RKO (cell line): ENCODE data around the gene EIPR1.
"Not testable (repeated sequence)": the region's sequence is repeated elsewhere in the genome, so short reads cannot be mapped to it uniquely, and the experiment has no call there.

Experiments
- DNase-seq: peaks from one replicate; pipeline ENCODE4 v3.0.0-alpha.2; 2016; ENCODE audit warnings: low spot score

Gene EIPR1

DNA sequence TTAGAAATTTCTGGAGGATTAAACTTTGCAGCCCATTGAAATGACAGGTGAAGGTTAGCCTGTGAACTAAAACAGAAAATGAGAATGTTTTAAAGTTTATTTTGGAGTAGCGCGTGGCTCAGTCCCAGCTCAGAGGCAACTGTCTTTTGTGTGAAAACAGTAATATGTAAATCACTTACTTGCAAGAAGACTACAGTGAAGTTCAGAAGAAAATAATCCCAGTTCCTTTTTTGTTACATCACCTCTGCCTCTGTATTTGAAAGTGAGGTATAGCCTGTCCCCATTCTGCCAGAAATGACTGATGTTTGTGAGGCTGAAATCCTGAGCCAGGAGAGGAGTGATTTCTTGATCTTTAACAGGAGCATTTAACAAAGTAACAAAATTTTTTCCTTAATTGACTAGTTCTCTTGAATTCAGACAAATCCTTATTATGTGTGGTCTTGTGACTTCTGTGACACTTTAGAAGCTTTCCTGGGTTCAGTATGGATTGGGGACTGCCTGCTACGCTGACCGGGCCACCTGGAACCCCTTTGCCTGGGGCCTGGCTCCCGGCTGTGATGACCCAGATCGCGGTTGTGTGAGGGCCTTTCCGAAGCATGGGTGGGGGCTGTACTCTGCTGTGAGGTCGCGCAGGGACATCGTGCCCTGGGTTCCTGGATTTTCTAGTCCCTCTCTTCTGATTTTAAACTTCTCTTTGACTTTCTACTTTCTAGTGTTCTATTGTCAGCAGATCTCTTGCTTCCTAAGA lies 26.1 kb upstream of the EIPR1 start:
- no peak for DNase-seq

DNA sequence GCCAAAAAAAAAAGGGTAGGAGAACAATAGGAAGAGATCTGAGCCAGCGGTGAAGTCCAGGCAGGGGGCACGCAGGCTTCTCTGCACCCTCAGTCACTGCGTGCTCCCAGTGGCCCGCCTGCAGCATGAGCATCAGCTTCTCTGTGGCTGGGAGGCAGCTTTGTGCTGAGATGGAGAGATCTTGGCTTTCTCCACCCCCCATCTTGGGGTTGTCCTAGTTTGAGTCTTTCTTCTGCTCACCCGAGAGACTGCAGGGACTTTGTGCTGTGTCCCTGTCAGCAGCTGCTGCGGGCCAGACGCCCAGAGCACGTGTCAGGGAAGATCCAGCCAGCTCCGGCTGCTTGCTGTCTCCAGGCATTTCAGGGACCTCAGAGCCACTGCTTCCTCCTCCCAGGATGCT lies 22.2 kb upstream of the EIPR1 start:
- no peak for DNase-seq

DNA sequence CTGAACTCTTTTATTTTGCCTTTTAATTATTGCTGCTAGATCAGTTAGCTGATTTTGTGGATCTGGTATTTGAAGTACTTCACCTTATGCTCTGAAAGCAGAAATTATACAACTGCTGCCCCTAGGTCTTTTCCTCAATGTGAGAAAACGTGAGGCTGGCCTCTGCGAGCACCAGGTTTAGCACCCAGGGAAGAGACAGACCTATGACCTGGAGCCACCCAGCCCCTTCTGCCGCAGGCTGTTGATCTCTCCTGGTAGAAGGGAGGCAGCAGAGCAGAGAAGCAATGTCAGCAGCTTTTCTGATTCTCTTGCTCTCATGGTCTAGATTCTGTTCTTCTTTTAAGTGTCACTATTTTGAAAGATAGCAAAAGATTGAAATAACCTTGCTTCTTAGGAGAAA lies 21.8 kb upstream of the EIPR1 start:
- DNase-seq: no peak

DNA sequence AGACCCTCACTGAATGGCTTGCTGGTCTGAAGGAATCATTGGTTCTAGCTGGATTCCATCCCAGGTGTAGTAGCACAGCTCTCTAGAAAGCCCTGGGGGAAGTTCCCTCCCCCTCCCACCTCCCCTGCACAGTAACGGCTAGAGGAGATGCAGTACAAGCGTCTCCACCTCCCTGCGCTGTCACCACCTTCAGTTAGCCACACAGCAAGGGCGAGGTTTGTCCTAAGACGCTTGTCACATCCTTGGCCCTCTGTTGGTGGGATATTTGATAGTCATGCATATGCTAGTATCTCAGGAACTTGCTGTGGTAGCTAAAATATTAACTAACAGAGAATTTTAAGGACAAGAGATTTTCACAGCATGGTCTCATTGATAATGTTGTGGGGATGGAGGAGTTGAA lies 21.2 kb upstream of the EIPR1 start:
- no peak for DNase-seq

DNA sequence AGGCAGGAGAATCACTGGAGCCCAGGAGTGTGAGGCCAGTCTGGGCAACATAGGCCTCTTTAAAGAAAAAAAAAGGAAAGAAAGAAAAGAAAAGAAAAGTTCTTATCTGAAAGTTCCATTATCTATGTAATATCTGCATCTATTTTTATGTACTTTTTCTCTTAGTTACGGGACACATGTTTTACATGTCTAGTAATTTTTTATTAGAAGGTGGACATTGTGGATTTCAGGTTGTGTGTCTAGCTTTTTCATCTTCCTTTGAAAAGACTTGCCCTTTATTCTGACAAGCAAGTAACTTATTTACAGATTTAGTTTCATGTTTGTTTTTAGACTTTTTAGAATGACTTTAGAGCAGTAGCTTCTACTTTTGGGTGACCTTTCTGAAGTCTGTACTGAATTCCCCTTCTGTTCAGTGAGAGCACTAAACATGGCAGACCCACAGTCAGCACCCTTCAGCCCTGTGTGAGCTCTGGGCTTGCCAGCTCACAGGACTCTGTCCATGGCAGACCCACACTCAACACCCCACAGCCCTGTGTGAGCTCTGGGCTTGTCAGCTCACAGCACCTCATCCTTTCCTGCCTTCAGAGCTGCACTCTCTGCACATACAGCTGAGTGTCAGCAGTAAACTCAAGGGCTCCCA lies 19.4 kb upstream of the EIPR1 start:
- no peak for DNase-seq

DNA sequence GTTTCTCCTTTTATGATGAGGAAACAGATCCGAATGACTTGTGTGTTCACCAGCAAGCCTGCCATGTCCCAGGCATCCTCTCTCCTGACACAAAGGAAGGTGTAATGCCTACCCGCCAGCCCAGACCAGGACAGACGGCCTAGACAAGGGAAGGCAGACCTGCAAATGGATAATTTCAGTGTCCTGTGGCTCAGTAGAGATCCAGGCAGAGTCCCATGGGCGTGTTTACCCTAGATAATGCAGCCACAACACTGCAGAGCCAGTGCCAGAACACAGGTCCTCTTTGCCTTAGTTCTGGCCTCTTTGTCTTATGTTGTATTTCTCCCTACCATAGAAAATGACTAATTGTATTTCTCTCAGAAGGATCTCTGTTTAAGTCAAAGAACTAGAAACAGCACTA lies 14.6 kb upstream of the EIPR1 start:
- DNase-seq: no peak

DNA sequence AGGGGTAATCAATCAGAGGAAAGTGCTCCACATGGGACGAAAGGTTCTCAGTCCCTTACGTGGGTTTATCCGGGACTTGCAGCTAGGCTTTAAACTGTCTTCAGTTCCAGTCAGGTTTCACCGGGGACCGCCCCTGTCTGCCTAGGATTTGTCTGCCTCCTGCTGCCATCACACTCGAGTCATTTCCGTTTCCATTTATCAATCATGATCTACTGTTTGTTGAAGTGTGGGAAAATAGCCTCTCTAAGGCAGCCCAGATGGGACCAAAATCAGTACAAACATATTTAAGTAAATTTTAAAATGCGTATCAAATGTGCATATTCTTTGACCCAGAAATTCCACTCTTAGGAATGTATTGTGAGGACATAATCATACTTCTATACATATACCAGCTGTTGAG lies 12.4 kb upstream of the EIPR1 start:
- DNase-seq: no peak

DNA sequence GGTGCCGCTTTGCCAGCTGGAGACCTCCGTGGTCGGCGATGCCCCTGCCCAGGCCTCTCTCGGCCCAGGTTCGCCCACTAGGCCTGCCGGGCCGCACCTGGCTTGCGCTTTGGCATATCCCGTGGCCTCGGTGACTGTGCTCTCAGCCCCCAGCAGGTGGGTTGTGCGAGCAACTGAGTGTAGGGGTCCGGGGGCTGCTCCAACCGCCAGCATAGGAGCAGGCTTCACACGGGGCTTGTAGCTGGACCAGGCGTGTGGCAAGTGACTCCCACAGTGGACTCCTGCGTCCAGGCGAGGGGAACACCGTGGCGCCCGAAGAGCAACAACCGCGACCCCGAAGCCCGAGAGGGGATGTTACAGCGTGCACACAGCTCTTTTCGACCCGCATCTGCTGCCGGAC lies 11.6 kb upstream of the EIPR1 start:
- no peak for DNase-seq

DNA sequence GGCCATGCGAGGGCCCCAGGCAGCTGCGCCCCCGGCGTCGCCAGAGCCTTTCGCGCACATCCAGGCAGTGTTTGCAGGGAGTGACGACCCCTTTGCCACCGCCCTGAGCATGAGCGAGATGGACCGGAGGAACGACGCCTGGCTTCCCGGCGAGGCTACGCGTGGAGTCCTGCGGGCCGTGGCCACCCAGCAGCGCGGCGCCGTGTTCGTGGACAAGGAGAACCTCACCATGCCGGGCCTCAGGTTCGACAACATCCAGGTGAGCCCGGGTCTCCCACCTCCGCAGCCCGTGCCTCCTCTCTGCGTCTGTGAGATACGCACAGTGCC lies 10.8 kb upstream of the EIPR1 start:
- no peak for DNase-seq

DNA sequence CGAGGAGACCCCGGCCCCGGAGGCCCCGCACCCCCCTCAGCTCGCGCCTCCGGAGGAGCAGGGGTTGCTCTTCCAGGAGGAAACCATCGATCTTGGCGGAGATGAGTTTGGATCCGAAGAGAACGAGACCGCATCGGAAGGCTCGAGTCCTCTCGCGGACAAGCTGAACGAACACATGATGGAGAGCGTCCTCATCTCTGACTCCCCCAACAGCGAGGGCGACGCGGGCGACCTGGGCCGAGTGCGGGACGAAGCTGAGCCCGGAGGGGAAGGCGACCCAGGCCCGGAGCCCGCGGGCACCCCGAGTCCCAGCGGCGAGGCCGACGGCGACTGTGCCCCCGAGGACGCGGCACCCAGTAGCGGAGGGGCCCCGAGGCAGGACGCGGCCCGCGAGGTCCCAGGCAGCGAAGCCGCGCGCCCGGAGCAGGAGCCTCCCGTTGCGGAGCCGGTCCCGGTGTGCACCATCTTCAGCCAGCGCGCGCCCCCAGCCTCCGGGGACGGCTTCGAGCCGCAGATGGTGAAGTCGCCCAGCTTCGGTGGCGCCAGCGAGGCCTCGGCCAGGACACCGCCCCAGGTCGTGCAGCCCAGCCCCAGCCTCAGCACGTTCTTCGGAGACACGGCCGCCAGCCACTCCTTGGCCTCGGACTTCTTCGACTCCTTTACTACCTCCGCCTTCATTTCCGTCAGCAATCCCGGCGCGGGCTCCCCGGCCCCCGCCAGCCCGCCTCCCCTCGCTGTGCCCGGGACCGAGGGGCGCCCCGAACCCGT lies 10.2 kb upstream of the EIPR1 start:
- DNase-seq: no peak

DNA sequence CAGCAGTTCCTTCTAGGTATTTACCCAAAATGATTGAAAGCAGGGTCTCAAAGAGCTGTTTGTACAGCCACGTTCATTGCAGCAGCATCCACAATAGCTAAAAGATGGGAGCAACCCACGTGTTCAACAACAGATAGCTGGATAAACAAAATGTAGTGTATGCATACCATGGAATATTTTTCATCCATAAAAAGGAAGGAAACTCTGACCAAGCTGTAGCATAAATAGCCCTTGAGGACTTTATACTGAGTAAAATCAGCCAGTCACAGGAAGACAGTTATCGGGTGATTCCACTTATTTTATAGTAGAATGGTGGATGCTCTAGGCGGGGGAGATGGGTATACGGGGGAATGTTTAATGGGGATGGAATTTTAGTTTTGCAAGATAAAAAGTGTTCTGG lies 9.4 kb upstream of the EIPR1 start:
- DNase-seq: no peak

DNA sequence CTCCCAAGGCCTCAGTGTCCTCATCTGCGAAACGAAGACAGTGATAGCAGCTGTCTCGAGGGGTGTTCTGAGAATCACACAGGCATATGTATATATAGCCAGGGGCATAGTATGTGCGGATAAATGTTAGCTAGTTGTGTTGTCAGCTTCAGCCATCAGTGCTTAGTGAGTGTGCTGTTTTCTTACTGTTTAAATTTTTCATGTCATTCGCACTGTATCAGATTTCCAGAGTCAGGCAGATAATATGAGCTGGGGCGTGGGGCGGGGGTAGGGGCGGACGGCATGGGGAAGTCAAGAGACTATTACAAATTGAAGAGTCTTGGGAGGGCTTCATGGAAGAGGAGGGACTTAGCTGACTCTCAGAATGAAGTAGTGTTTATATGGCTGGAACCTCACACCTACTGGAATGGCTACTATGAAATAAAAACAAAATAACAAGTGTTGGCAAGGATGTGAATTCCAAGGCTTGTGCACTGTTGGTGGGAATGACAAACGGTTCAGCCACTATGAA lies 8.9 kb upstream of the EIPR1 start:
- DNase-seq: no peak

DNA sequence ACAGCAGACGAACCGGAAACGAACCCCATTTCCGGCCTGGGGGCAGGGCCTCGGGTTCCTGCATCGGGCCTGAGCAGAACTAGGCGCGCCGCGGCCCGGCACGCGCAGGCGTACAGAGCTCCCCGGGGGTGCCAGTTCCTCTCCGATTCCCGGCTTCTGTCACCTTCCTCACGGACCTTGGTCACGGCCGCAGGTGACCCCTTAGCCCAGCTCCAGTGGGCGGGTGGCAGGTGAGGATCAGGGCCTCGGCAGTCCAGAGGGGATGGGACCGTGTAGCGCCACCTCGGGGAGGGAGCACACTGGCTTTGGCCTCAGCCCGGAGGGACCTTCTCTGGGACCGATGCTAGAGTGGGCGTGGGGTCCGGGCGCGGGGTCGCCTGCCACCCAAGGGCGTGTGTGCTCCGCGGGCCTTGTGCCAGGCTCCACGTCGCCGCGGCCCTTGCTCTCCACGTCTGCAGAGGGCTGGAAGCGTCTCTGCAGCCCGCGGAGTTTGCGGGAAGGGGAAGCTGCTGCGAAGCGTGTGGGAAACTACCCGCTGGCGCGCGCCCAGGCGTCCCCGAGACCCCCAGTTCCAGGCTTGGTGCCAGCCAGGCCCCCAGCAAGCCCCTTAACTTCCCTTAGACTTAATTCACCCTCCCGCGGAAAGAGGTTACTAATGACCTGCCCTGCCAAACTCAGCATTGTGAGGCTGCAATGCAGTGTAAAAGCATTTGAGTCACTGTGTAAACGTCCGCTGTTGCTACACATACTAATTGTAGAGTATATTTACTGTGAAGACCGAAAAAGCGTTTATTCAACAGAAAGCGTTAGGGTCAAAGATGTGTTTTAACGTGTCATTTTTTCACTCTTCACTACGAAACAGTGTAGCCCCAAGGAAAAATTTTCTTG lies 2.3 kb upstream of the EIPR1 start, which contains the start of gene TRAPPC12:
TSS of gene TRAPPC12 (plus strand) at position 48 of the 888 bp plus-strand sequence. CDS start 7,930 bp downstream, outside the sequence.
- peak; percentile 92 for DNase-seq

DNA sequence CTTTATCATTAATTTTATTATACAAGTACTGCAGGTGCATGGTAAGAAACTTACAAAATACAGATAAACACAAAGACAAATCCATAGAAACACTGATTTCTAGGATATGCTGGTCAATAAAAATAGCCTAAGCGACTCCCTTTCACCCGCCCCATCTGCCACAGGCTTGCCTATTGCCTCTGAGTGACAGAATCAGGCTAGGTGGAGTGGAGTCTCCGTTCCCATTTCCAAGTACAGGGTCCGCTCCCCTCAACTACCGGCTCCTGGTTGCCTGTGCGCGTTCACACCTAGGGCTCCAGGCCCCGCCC lies 1.7 kb upstream of the EIPR1 start:
- DNase-seq: no peak

DNA sequence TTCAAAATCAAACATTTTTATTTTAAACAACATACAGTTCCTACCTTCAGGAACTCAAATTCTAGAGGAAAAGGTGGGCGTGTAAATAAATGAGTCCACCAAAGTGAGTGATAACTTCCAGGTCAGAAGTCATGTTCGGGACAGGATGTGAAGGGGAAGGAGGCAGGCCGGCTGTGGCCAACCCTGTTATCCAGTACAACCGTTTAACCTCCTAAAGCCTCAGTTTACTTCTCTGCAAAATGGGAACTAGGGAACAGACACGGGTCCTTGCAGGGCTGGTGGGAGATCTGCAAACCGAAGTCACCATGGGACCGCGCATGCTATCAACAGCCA lies 373 bp downstream of the EIPR1 start:
- DNase-seq: peak; percentile 78

DNA sequence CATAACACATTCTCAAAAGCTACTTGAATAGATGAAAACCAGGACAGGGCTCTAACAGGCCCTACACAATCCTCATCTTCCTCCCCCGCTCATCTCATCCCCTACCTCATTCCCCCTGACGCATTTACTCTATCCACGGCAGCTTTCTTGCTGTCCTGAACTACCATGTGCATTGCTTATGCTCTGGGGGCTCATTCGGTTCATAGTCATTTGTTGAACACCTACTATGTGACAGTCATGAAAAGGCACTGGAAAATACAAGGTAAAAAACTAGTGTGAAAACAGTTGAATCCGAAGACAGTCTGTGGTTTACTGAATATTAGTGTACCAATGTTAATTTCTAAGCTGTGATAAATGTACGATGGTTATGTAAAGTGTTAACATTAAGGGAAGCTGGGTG lies 797 bp downstream of the EIPR1 start:
- DNase-seq: no peak

DNA sequence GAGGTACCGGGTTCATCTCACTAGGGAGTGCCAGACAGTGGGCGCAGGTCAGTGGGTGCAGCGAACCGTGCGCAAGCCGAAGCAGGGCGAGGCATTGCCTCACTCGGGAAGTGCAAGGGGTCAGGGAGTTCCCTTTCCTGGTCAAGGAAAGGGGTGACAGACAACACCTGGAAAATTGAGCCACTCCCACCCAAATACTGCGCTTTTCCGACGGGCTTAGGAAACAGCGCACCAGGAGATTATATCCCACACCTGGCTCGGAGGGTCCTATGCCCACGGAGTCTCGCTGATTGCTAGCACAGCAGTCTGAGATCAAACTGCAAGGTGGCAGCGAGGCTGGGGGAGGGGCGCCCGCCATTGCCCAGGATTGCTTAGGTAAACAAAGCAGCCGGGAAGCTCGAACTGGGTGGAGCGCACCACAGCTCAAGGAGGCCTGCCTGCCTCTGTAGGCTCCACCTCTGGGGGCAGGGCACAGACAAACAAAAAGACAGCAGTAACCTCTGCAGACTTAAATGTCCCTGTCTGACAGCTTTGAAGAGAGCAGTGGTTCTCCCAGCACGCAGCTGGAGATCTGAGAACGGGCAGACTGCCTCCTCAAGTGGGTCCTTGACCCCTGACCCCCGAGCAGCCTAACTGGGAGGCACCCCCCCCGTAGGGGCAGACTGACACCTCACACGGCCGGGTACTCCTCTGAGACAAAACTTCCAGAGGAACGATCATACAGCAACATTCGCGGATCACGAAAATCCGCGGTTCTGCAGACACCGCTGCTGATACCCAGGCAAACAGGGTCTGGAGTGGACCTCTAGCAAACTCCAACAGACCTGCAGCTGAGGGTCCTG lies 8.1 kb downstream of the EIPR1 start:
- DNase-seq: not testable (repeated sequence)

DNA sequence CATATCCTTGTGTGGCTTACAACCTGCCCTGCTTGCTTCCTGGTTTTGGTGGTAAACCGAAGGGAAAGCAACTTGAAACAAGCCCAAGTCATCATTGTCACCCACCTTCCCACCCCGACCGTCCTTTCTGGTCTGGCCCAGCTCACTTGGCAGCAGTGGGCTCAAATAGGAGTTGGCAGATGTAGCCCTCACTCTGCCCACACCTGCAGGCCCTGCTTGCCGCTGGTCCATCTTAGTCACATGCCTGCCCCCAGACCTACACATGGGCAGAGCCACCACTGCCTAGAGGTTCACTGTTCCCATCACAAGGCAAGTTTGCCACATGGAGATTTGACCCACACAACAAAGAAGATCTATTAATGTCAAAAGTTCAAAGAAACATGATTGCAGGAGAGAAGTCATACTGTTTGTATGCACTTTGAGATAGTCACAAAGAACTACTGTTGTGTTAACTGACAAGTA lies 9.3 kb downstream of the EIPR1 start:
- no peak for DNase-seq

DNA sequence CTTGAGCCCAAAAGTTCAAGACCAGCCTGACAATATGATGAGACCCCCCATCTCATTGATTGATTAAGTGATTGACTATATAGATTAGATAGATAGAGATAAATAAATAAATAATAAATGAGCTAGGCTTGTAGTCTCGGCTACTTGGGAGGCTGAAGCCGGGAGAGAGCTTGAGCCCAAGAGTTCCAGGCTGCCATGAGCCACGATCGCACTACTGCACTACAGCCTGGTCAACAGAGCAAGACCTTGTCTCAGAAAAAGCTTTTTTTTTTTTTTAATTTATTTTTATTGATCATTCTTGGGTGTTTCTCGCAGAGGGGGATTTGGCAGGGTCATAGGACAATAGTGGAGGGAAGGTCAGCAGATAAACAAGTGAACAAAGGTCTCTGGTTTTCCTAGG lies 12.4 kb downstream of the EIPR1 start:
- DNase-seq: no peak

DNA sequence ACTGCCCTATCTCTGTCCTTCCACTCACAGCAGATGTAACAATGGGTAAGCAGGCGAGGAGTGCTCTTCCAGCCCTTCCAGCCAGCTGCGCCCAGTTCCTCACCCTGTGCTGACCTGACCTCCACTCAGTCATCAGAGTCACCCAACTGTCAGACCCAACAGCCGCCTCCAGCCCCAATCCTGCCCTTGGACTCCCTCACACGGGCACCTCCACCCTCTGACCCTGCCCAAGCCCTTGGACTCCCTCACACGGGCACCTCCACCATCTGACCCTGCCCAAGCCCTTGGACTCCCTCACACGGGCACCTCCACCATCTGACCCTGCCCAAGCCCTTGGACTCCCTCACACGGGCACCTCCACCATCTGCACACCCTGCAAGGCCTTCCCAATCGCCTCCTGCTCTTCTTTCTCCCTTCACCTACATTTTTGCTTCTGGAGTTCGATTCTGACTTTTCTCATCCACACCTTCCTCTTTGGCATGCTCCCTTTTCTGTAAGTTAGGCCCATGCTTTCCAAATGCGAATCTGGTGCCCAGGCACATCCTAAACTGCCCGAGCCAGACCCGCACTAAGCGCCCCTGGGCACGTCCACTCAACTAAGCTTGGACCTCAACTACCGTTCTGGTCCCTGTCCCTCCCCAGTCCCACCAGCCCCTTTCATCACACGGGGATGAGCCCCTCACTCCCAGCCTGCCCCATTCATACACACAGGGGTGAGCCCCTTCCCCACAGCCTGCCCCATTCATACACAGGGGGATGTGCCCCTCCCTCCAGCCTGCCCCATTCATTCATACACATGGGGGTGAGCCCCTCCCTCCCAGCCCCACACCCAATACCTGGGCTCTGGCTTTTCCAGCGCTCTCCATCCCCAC lies 15.9 kb downstream of the EIPR1 start:
- DNase-seq: no peak
